ENCODE results near the gene FHIT.

DNA sequence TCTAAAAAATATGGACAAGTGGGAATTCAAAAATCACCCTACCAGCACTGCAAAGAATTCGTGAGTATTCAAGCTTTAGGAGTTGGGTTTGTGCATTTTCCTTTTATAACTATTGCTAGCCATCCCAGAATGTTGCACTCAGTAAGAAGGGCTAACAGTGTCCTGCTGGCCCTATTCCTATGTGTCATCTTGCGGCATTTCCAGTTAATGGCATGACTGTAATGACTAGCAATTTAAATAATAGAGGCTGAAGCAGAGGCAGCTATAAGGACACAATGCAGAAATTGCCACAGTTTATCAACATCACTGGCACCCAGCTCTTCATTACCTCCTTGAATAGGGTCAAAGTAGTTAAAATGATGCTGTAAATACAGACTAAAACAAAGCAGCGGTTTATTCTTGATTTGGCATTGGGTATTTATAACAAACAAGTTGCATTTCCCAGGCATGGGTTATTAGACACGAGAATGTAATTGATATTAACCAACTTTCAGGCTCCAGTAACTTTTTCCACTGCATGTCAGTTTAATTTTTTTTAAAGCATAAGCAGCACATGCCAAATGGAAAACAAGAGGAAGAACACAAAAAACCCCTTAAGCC, 177.6 kb downstream of the FHIT start:
- TF ChIP-seq, protein P1, sequence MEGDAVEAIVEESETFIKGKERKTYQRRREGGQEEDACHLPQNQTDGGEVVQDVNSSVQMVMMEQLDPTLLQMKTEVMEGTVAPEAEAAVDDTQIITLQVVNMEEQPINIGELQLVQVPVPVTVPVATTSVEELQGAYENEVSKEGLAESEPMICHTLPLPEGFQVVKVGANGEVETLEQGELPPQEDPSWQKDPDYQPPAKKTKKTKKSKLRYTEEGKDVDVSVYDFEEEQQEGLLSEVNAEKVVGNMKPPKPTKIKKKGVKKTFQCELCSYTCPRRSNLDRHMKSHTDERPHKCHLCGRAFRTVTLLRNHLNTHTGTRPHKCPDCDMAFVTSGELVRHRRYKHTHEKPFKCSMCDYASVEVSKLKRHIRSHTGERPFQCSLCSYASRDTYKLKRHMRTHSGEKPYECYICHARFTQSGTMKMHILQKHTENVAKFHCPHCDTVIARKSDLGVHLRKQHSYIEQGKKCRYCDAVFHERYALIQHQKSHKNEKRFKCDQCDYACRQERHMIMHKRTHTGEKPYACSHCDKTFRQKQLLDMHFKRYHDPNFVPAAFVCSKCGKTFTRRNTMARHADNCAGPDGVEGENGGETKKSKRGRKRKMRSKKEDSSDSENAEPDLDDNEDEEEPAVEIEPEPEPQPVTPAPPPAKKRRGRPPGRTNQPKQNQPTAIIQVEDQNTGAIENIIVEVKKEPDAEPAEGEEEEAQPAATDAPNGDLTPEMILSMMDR (IDR thresholded peaks at IDR 0.05) = no peak
- TF ChIP-seq POLR2A (IDR thresholded peaks at IDR 0.05) = no peak

Data from ovary (tissue), 3 donors.